WTC11 (cell line): Measurements from ENCODE around the gene GNAS-AS1. TPM values are rescaled to one million over a fixed set of nuclear protein-coding genes. Genes with fewer than 3 reads are reported as not detected.

Experiments
- ATAC-seq: fragments of 200-7000 bp; cut with Tn5 transposase; 2 replicates; pipeline ENCODE4 v1.10.0; 2021; ENCODE audit warnings: mild to moderate bottlenecking, moderate library complexity
- CTCF ChIA-PET: fragments of 300-600 bp; sonication (Branson Sonifier 250); formaldehyde crosslinking; loops from one replicate; lab custom pipeline; 2021; ENCODE audit warnings: antibody characterized with exemption; lab: Charles Lee
- POLR2A ChIA-PET: fragments of 350-600 bp; sonication (Branson Sonifier 250); formaldehyde crosslinking; loops from one replicate; lab custom pipeline; 2021; ENCODE audit warnings: antibody characterized with exemption; lab: Charles Lee
- DNase-seq: peaks from one replicate; pipeline ENCODE4 v3.0.0; 2021; ENCODE audit warnings: low spot score
- H3K27ac Mint-ChIP-seq: 2 replicates; pipeline ENCODE4 v1.8.0; 2021; ENCODE audit warnings: mixed read lengths
- H3K27me3 Mint-ChIP-seq: 2 replicates; pipeline ENCODE4 v1.8.0; 2021; ENCODE audit warnings: low read depth, mild to moderate bottlenecking, moderate library complexity, mixed read lengths
- H3K36me3 Mint-ChIP-seq: 2 replicates; pipeline ENCODE4 v1.8.0; 2021; ENCODE audit warnings: mixed read lengths
- H3K4me1 Mint-ChIP-seq: 2 replicates; pipeline ENCODE4 v1.8.0; 2022; ENCODE audit warnings: mixed read lengths
- H3K4me3 Mint-ChIP-seq: 2 replicates; pipeline ENCODE4 v1.8.0; 2021; ENCODE audit warnings: mild to moderate bottlenecking, moderate library complexity, mixed read lengths
- H3K9me3 Mint-ChIP-seq: 2 replicates; pipeline ENCODE4 v1.8.0; 2021; ENCODE audit warnings: mixed read lengths
- ETV6 ChIP-seq: sonication (generic); formaldehyde crosslinking; IDR thresholded peaks from 2 replicates; pipeline ENCODE4 v1.8.1; 2022; ENCODE audit warnings: mild to moderate bottlenecking, missing genetic modification reagents
- FOXJ3 ChIP-seq: sonication (generic); formaldehyde crosslinking; IDR thresholded peaks from 2 replicates; pipeline ENCODE4 v1.9.0; 2021; ENCODE audit warnings: missing genetic modification reagents, mild to moderate bottlenecking, borderline replicate concordance
- FOXK1 ChIP-seq: sonication (generic); formaldehyde crosslinking; IDR thresholded peaks from 2 replicates; pipeline ENCODE4 v1.8.0; 2022; ENCODE audit warnings: mild to moderate bottlenecking, moderate library complexity, missing genetic modification reagents
- GABPB1 ChIP-seq: sonication (generic); formaldehyde crosslinking; IDR thresholded peaks from 2 replicates; pipeline ENCODE4 v1.8.1; 2023; ENCODE audit warnings: mild to moderate bottlenecking, missing genetic modification reagents
- JAZF1 ChIP-seq: fragments of 250-450 bp; sonication (Bioruptor Pico); IDR thresholded peaks from 2 replicates; pipeline ENCODE4 v1.9.0; 2021; ENCODE audit warnings: moderate library complexity, mild to moderate bottlenecking, inconsistent platforms
- MXD4 ChIP-seq: fragments of 250-450 bp; sonication (Bioruptor Pico); IDR thresholded peaks from 2 replicates; pipeline ENCODE4 v1.8.0; 2021; ENCODE audit warnings: mild to moderate bottlenecking, moderate library complexity, borderline replicate concordance
- NFE2L1 ChIP-seq: sonication (generic); formaldehyde crosslinking; IDR thresholded peaks from 2 replicates; pipeline ENCODE4 v1.8.1; 2023; ENCODE audit warnings: missing genetic modification reagents
- OVOL2 ChIP-seq: fragments of 250-450 bp; sonication (Bioruptor Pico); IDR thresholded peaks from 2 replicates; pipeline ENCODE4 v1.9.0; 2021; ENCODE audit warnings: mild to moderate bottlenecking, borderline replicate concordance
- PRRX2 ChIP-seq: fragments of 250-450 bp; sonication (Bioruptor Pico); IDR thresholded peaks from 2 replicates; pipeline ENCODE4 v1.8.0; 2021; ENCODE audit warnings: mild to moderate bottlenecking
- SMAD4 ChIP-seq: sonication (generic); formaldehyde crosslinking; IDR thresholded peaks from 2 replicates; pipeline ENCODE4 v1.8.0; 2022; ENCODE audit warnings: mild to moderate bottlenecking, missing genetic modification reagents
- ZNF232 ChIP-seq: sonication (generic); formaldehyde crosslinking; IDR thresholded peaks from 2 replicates; pipeline ENCODE4 v1.8.0; 2022; ENCODE audit warnings: mild to moderate bottlenecking, missing genetic modification reagents
- ZNF396 ChIP-seq: fragments of 250-450 bp; sonication (Bioruptor Pico); IDR thresholded peaks from 2 replicates; pipeline ENCODE4 v1.8.0; 2021; ENCODE audit warnings: mild to moderate bottlenecking, moderate library complexity, borderline replicate concordance
- ZNF671 ChIP-seq: fragments of 250-450 bp; sonication (Bioruptor Pico); IDR thresholded peaks from 2 replicates; pipeline ENCODE4 v1.8.0; 2021; ENCODE audit warnings: mild to moderate bottlenecking
- total RNA-seq: library from RNA; stranded (reverse); gene quantifications from 3 replicates; pipeline ENCODE4 v1.2.3, GENCODE V29; 2021
- TF ChIP-seq, protein P1 (sequence below): sonication (generic); formaldehyde crosslinking; IDR thresholded peaks from 2 replicates; pipeline ENCODE4 v1.8.1; 2022; ENCODE audit warnings: mild to moderate bottlenecking, missing genetic modification reagents, moderate library complexity, borderline replicate concordance
- TF ChIP-seq, protein P2 (sequence below): fragments of 250-450 bp; sonication (Bioruptor Pico); IDR thresholded peaks from 2 replicates; pipeline ENCODE4 v1.9.0; 2021; ENCODE audit warnings: moderate library complexity, mild to moderate bottlenecking, inconsistent platforms, borderline replicate concordance
- TF ChIP-seq, protein P3 (sequence below): fragments of 200-600 bp; IDR thresholded peaks from 2 replicates; pipeline ENCODE4 v1.8.0; 2022; ENCODE audit warnings: antibody characterized with exemption
- TF ChIP-seq, protein P4 (sequence below): sonication (generic); formaldehyde crosslinking; IDR thresholded peaks from 2 replicates; pipeline ENCODE4 v1.8.1; 2023; ENCODE audit warnings: mild to moderate bottlenecking, missing genetic modification reagents, moderate library complexity
- TF ChIP-seq, protein P5 (sequence below): sonication (generic); formaldehyde crosslinking; IDR thresholded peaks from 2 replicates; pipeline ENCODE4 v1.8.1; 2022; ENCODE audit warnings: mild to moderate bottlenecking, moderate library complexity, missing genetic modification reagents
- TF ChIP-seq, protein P6 (sequence below): sonication (generic); formaldehyde crosslinking; IDR thresholded peaks from 2 replicates; pipeline ENCODE4 v1.8.1; 2022; ENCODE audit warnings: low read depth, missing genetic modification reagents, borderline replicate concordance

The GNAS-AS1 gene
- total RNA-seq, 1 experiment from 2014 or later, result 12.2 TPM

DNA sequence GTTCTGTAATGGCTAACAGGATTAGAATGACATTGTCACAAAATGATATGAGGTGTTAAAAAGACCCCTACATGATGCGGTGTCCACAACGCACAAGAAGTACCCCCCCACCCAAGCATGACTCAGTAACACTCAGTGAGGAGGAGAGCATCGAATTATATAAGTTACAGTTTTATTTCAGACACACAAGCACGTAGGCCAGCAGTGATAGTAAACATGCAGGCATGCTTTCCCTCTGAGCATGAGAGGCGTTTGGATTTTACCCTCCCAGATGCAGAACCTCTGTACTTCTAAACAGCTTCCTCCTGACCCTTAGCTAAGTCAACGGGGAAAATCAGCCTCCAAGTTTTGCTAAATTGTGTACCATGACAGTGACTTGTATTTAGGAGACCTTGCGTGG lies 25.7 kb upstream of the GNAS-AS1 start (continued):
- no peak for TF ChIP-seq ZNF396 (CRISPR knock-in tag)
- TF ChIP-seq PRRX2 (CRISPR knock-in tag), result no peak

DNA sequence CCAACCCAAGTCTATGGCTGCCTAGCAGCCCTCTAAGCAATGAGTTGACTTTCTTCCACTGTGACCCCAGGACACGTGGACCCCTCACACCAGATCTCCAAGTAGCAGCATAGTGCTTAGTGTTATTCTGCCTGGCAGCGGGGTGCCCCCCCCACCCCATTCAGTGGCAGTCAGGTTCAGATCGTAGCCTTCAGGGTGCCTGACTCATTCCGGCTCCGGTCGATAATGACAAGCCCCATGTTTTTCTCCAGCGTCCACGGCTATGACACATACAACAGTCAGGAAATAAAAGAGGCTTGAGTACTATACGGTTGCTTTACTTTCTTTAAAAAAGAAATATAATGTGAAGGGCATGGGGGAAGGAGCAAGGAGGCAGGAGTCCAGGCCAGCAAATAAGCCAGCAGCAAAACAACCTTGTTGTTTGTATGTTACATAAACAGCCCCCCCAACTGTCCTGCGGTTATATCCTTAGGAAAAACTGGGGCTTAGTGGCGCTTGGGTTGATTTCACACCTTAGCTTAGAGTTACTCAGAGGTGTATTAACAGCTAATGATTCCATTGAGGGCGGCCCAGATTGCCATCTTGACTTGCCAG lies 24.9 kb upstream of the GNAS-AS1 start:
- CTCF ChIA-PET, result interaction anchor here (0.6 to 2.7 kb wide), 2 partner anchors 24 to 117 kb away, joined by 3 to 10 read pairs; partner anchors contain the start of genes GNAS and GNAS-AS1
- no peak overlapping the region for H3K27ac Mint-ChIP-seq
- POLR2A ChIA-PET, result no interaction called here
- H3K4me1 Mint-ChIP-seq, result peaks cover 58% of the 10 kb centered on the region
- no peaks in the 10 kb centered on the region for H3K27me3 Mint-ChIP-seq
- no peak for DNase-seq
- peaks cover 10% of the 10 kb centered on the region for H3K36me3 Mint-ChIP-seq
- no peak for ATAC-seq
- H3K4me3 Mint-ChIP-seq, result no peak overlapping the region
- TF ChIP-seq, protein P1, sequence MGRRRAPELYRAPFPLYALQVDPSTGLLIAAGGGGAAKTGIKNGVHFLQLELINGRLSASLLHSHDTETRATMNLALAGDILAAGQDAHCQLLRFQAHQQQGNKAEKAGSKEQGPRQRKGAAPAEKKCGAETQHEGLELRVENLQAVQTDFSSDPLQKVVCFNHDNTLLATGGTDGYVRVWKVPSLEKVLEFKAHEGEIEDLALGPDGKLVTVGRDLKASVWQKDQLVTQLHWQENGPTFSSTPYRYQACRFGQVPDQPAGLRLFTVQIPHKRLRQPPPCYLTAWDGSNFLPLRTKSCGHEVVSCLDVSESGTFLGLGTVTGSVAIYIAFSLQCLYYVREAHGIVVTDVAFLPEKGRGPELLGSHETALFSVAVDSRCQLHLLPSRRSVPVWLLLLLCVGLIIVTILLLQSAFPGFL, result no peak
- TF ChIP-seq SMAD4 (CRISPR knock-in tag), result no peak
- TF ChIP-seq OVOL2 (CRISPR knock-in tag), result no peak
- no peak for TF ChIP-seq FOXJ3 (CRISPR knock-in tag)
- TF ChIP-seq, protein P2, sequence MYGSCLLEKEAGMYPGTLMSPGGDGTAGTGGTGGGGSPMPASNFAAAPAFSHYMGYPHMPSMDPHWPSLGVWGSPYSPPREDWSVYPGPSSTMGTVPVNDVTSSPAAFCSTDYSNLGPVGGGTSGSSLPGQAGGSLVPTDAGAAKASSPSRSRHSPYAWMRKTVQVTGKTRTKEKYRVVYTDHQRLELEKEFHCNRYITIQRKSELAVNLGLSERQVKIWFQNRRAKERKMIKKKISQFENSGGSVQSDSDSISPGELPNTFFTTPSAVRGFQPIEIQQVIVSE, result no peak
- TF ChIP-seq ZNF232 (CRISPR knock-in tag), result no peak
- no peak for TF ChIP-seq MXD4 (CRISPR knock-in tag)
- no peak for TF ChIP-seq JAZF1 (CRISPR knock-in tag)
- no peak for TF ChIP-seq GABPB1
- TF ChIP-seq, protein P3, sequence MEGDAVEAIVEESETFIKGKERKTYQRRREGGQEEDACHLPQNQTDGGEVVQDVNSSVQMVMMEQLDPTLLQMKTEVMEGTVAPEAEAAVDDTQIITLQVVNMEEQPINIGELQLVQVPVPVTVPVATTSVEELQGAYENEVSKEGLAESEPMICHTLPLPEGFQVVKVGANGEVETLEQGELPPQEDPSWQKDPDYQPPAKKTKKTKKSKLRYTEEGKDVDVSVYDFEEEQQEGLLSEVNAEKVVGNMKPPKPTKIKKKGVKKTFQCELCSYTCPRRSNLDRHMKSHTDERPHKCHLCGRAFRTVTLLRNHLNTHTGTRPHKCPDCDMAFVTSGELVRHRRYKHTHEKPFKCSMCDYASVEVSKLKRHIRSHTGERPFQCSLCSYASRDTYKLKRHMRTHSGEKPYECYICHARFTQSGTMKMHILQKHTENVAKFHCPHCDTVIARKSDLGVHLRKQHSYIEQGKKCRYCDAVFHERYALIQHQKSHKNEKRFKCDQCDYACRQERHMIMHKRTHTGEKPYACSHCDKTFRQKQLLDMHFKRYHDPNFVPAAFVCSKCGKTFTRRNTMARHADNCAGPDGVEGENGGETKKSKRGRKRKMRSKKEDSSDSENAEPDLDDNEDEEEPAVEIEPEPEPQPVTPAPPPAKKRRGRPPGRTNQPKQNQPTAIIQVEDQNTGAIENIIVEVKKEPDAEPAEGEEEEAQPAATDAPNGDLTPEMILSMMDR, result no peak
- no peak for TF ChIP-seq ZNF671 (CRISPR knock-in tag)
- no peak for TF ChIP-seq FOXK1 (CRISPR knock-in tag)
- no peak for TF ChIP-seq ETV6
- TF ChIP-seq, protein P4, sequence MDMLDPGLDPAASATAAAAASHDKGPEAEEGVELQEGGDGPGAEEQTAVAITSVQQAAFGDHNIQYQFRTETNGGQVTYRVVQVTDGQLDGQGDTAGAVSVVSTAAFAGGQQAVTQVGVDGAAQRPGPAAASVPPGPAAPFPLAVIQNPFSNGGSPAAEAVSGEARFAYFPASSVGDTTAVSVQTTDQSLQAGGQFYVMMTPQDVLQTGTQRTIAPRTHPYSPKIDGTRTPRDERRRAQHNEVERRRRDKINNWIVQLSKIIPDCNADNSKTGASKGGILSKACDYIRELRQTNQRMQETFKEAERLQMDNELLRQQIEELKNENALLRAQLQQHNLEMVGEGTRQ (CRISPR knock-in tag), result no peak
- TF ChIP-seq, protein P5, sequence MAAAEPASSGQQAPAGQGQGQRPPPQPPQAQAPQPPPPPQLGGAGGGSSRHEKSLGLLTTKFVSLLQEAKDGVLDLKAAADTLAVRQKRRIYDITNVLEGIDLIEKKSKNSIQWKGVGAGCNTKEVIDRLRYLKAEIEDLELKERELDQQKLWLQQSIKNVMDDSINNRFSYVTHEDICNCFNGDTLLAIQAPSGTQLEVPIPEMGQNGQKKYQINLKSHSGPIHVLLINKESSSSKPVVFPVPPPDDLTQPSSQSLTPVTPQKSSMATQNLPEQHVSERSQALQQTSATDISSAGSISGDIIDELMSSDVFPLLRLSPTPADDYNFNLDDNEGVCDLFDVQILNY, result no peak
- TF ChIP-seq, protein P6, sequence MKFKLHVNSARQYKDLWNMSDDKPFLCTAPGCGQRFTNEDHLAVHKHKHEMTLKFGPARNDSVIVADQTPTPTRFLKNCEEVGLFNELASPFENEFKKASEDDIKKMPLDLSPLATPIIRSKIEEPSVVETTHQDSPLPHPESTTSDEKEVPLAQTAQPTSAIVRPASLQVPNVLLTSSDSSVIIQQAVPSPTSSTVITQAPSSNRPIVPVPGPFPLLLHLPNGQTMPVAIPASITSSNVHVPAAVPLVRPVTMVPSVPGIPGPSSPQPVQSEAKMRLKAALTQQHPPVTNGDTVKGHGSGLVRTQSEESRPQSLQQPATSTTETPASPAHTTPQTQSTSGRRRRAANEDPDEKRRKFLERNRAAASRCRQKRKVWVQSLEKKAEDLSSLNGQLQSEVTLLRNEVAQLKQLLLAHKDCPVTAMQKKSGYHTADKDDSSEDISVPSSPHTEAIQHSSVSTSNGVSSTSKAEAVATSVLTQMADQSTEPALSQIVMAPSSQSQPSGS, result no peak
- no peak for TF ChIP-seq NFE2L1 (CRISPR knock-in tag)
- TF ChIP-seq, all 79 proteins: peak for 0
- peaks cover 6% of the 10 kb centered on the region for H3K9me3 Mint-ChIP-seq
